GM23248 (cell line): Measurements from ENCODE around the gene C1RL. TPM values are rescaled to one million over a fixed set of nuclear protein-coding genes. Genes with fewer than 3 reads are reported as not detected.
A peak's percentile ranks its signal among the peaks of the same experiment; 100 is the strongest.

Experiments
- DNase-seq: peaks from one replicate; pipeline ENCODE4 v3.0.0-alpha.2; 2015
- H2AFZ ChIP-seq: fragments of 200-600 bp; sonication (generic); 2 replicates; pipeline ENCODE4 v1.6.1; 2016; ENCODE audit warnings: antibody characterized with exemption
- H3F3A ChIP-seq: fragments of 200-600 bp; sonication (generic); 2 replicates; pipeline ENCODE4 v1.6.1; 2016; ENCODE audit warnings: mild to moderate bottlenecking, antibody characterized with exemption, mixed run types; ENCODE audit not compliant: insufficient read depth
- H3K27ac ChIP-seq: fragments of 200-600 bp; sonication (generic); 2 replicates; pipeline ENCODE4 v1.5.1; 2016; ENCODE audit warnings: mild to moderate bottlenecking
- H3K27me3 ChIP-seq: fragments of 200-600 bp; sonication (generic); replicated peaks from 2 replicates; pipeline ENCODE4 v1.6.1; 2016; ENCODE audit warnings: mild to moderate bottlenecking; ENCODE audit not compliant: insufficient read depth
- H3K36me3 ChIP-seq: fragments of 200-600 bp; sonication (generic); 2 replicates; pipeline ENCODE4 v1.6.1; 2016; ENCODE audit warnings: low read depth, mild to moderate bottlenecking
- H3K4me1 ChIP-seq: fragments of 200-600 bp; sonication (generic); 2 replicates; pipeline ENCODE4 v1.6.1; 2016; ENCODE audit warnings: mild to moderate bottlenecking; ENCODE audit not compliant: insufficient read depth
- H3K4me2 ChIP-seq: fragments of 200-600 bp; sonication (generic); one replicate; pipeline ENCODE4 v1.6.1; 2016; ENCODE audit warnings: mild to moderate bottlenecking; ENCODE audit not compliant: unreplicated experiment
- H3K4me3 ChIP-seq: fragments of 200-600 bp; sonication (generic); 2 replicates; pipeline ENCODE4 v1.5.1; 2016; ENCODE audit warnings: mild to moderate bottlenecking
- H3K79me2 ChIP-seq: fragments of 200-600 bp; sonication (generic); 2 replicates; pipeline ENCODE4 v1.6.1; 2016; ENCODE audit warnings: mild to moderate bottlenecking; ENCODE audit not compliant: insufficient read depth
- H3K9ac ChIP-seq: fragments of 200-600 bp; sonication (generic); 2 replicates; pipeline ENCODE4 v1.6.1; 2016; ENCODE audit warnings: mild to moderate bottlenecking
- H3K9me2 ChIP-seq: fragments of 200-600 bp; sonication (generic); 2 replicates; pipeline ENCODE4 v1.6.1; 2016; ENCODE audit warnings: mixed run types, mild to moderate bottlenecking, moderate library complexity; ENCODE audit not compliant: insufficient read depth
- H3K9me3 ChIP-seq: fragments of 200-600 bp; sonication (generic); one replicate; pipeline ENCODE4 v1.6.1; 2017; ENCODE audit warnings: low read depth
- H4K20me1 ChIP-seq: fragments of 200-600 bp; sonication (generic); 2 replicates; pipeline ENCODE4 v1.6.0; 2016; ENCODE audit not compliant: insufficient read depth
- EZH2 ChIP-seq: fragments of 200-600 bp; sonication (generic); IDR thresholded peaks from 2 replicates; pipeline ENCODE4 v1.6.1; 2018; ENCODE audit warnings: antibody characterized with exemption, mild to moderate bottlenecking; ENCODE audit not compliant: insufficient read depth, poor library complexity, severe bottlenecking
- EZH2phosphoT487 ChIP-seq: fragments of 200-600 bp; sonication (generic); IDR thresholded peaks from 2 replicates; pipeline ENCODE4 v1.6.1; 2018; ENCODE audit warnings: antibody characterized with exemption, moderate library complexity, mild to moderate bottlenecking, low read depth; ENCODE audit not compliant: insufficient read depth
- WGBS, 2 experiments: methylation state at CpG; one replicate each; pipeline ENCODE4 v1.1.6; 2015 to 2017; ENCODE audit warnings: low lambda C conversion rate in 2 of 2, low coverage in 1 of 2; ENCODE audit errors: missing lambda C conversion rate in 2 of 2; 5-methylcytosine and 5-hydroxymethylcytosine counted together
- in situ Hi-C: fragments of 300-500 bp; cut with MboI; formaldehyde crosslinking; loops from 2 replicates; pipeline ENCODE4 v1.15.0; 2020
- polyA plus RNA-seq: library from polyadenylated mRNA; unstranded; fragments of >200 nt; fragmentation: Nextera tagmentation; extraction: Ambion mirVana; gene quantifications from 2 replicates; pipeline ENCODE4 v1.2.1, GENCODE V29; 2016
- total RNA-seq: library from RNA; depleted of rRNA; stranded (reverse); fragments of >200 nt; shearing (Covaris generic); gene quantifications from 2 replicates; pipeline ENCODE4 v1.2.3, GENCODE V29; 2014

The C1RL gene
- total and polyA plus RNA-seq, 2 experiments from 2014 or later: 14.3 to 22.2 TPM

GRCh38 chr12:7083125-7083524 lies 25.9 kb downstream of the C1RL start:
- Histone ChIP-seq H3F3A (peaks cover 16% of the 10 kb centered on the region), H3K27me3 (no peaks in the 10 kb centered on the region), H3K4me2 (no peak overlapping the region), H3K4me1 (peaks cover 17% of the 10 kb centered on the region), H3K9me2 (peaks cover 4% of the 10 kb centered on the region; the same call in 1 of the 2 replicates), H3K9ac (no peak overlapping the region), H2AFZ (no peak overlapping the region), H3K9me3 (no peaks in the 10 kb centered on the region), H4K20me1 (no peaks in the 10 kb centered on the region), H3K4me3 (no peak overlapping the region), H3K79me2 (no peaks in the 10 kb centered on the region), H3K27ac (no peak overlapping the region), H3K36me3 (no peaks in the 10 kb centered on the region; the same call in 1 of the 2 replicates)
- in situ Hi-C loops: no loop called here
- no peak for DNase-seq
- TF ChIP-seq EZH2phosphoT487: no peak
- no peak for TF ChIP-seq EZH2

- Histone ChIP-seq H3K9ac (no peak overlapping the region), H3K4me1 (peaks cover 24% of the 10 kb centered on the region), H3K4me2 (no peak overlapping the region), H3K79me2 (no peaks in the 10 kb centered on the region), H3K27me3 (no peaks in the 10 kb centered on the region), H4K20me1 (no peaks in the 10 kb centered on the region), H3K9me3 (no peaks in the 10 kb centered on the region), H3K4me3 (no peak overlapping the region), H2AFZ (no peak overlapping the region), H3K36me3 (no peaks in the 10 kb centered on the region; the same call in 1 of the 2 replicates), H3F3A (peaks cover 27% of the 10 kb centered on the region), H3K27ac (no peak overlapping the region), H3K9me2 (peaks cover 4% of the 10 kb centered on the region; the same call in 1 of the 2 replicates)
- 86 to 90% methylated on average over 11 to 14 of the region's 14 CpGs for WGBS, 2 experiments
- in situ Hi-C loops: no loop called here
- no peak for DNase-seq
- no peak for TF ChIP-seq EZH2
Measured at GRCh38 chr12:7081037-7081436, 28.0 kb downstream of the C1RL start.

GRCh38 chr12:7079826-7080125 lies 29.2 kb downstream of the C1RL start:
- H3K27me3 ChIP-seq: no peaks in the 10 kb centered on the region
- peak overlapping the region; percentile 61 for H3K9ac ChIP-seq
- H3K9me3 ChIP-seq: no peaks in the 10 kb centered on the region
- H3K79me2 ChIP-seq: no peaks in the 10 kb centered on the region
- H3K4me2 ChIP-seq: peak overlapping the region; percentile 67
- in situ Hi-C loops: no loop called here
- DNase-seq: peak; percentile 84
- H4K20me1 ChIP-seq: no peaks in the 10 kb centered on the region
- peaks cover 30% of the 10 kb centered on the region for H3K4me1 ChIP-seq
- no peak for TF ChIP-seq EZH2
- no peak for TF ChIP-seq EZH2phosphoT487
- H3K9me2 ChIP-seq: peaks cover 4% of the 10 kb centered on the region; the same call in 1 of the 2 replicates
- peak overlapping the region; percentile 10; the same call in 1 of the 2 replicates for H3K4me3 ChIP-seq
- peaks cover 33% of the 10 kb centered on the region for H3F3A ChIP-seq
- H3K36me3 ChIP-seq: no peaks in the 10 kb centered on the region; the same call in 1 of the 2 replicates
- peak overlapping the region; percentile 91 for H3K27ac ChIP-seq
- no peak overlapping the region for H2AFZ ChIP-seq

- no peaks in the 10 kb centered on the region for H3K9me3 ChIP-seq
- no peaks in the 10 kb centered on the region for H3K79me2 ChIP-seq
- H3K9me2 ChIP-seq: peaks cover 2% of the 10 kb centered on the region; the same call in 1 of the 2 replicates
- H3K4me2 ChIP-seq: no peak overlapping the region
- peaks cover 33% of the 10 kb centered on the region for H3F3A ChIP-seq
- no peaks in the 10 kb centered on the region for H3K36me3 ChIP-seq
- 65 to 71% methylated on average over 4 of the region's 4 CpGs for WGBS, 2 experiments
- TF ChIP-seq EZH2 (no peak), EZH2phosphoT487 (no peak)
- no peak overlapping the region for H2AFZ ChIP-seq
- DNase-seq: no peak
- no peak overlapping the region for H3K4me3 ChIP-seq
- no peak overlapping the region for H3K27ac ChIP-seq
- no peaks in the 10 kb centered on the region for H3K27me3 ChIP-seq
- H4K20me1 ChIP-seq: no peaks in the 10 kb centered on the region
- H3K4me1 ChIP-seq: peaks cover 30% of the 10 kb centered on the region
- in situ Hi-C loops: no loop called here
- no peak overlapping the region for H3K9ac ChIP-seq
Measured at GRCh38 chr12:7078163-7078562, 30.9 kb downstream of the C1RL start.

GRCh38 chr12:7076493-7076892 lies 32.5 kb downstream of the C1RL start:
- Histone ChIP-seq H3K9me3 (no peaks in the 10 kb centered on the region), H2AFZ (no peak overlapping the region), H4K20me1 (no peaks in the 10 kb centered on the region), H3K4me3 (no peak overlapping the region), H3K27me3 (no peaks in the 10 kb centered on the region), H3K4me1 (peaks cover 30% of the 10 kb centered on the region), H3K9me2 (no peaks in the 10 kb centered on the region), H3K27ac (peak overlapping the region; percentile 11; the same call in 1 of the 2 replicates), H3K9ac (no peak overlapping the region), H3F3A (peaks cover 33% of the 10 kb centered on the region), H3K36me3 (no peaks in the 10 kb centered on the region), H3K4me2 (peak overlapping the region; percentile 8), H3K79me2 (no peaks in the 10 kb centered on the region)
- TF ChIP-seq EZH2phosphoT487 (no peak), EZH2 (no peak)
- WGBS, 2 experiments: 99 to 100% methylated on average over 3 to 4 of the region's 4 CpGs
- DNase-seq: no peak
- in situ Hi-C loops: no loop called here
